GM19240 (cell line): ENCODE measurements around the gene ENTREP3.
"Not testable (repeated sequence)": the region's sequence is repeated elsewhere in the genome, so short reads cannot be mapped to it uniquely, and the experiment has no call there.

Source experiments
- DNase-seq: peaks from one replicate; pipeline ENCODE4 v3.0.0; 2011; ENCODE audit warnings: low spot score; ENCODE audit not compliant: insufficient read length

Gene ENTREP3, protein sequence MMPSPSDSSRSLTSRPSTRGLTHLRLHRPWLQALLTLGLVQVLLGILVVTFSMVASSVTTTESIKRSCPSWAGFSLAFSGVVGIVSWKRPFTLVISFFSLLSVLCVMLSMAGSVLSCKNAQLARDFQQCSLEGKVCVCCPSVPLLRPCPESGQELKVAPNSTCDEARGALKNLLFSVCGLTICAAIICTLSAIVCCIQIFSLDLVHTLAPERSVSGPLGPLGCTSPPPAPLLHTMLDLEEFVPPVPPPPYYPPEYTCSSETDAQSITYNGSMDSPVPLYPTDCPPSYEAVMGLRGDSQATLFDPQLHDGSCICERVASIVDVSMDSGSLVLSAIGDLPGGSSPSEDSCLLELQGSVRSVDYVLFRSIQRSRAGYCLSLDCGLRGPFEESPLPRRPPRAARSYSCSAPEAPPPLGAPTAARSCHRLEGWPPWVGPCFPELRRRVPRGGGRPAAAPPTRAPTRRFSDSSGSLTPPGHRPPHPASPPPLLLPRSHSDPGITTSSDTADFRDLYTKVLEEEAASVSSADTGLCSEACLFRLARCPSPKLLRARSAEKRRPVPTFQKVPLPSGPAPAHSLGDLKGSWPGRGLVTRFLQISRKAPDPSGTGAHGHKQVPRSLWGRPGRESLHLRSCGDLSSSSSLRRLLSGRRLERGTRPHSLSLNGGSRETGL

GRCh38 chr1:155255243-155256007, at the start of gene ENTREP3:
ENTREP3 (minus strand) TSS chr1:155255483; CDS start chr1:155254877, 606 bp downstream.
- peak; percentile 84 for DNase-seq

GRCh38 chr1:155304558-155305063, 49.3 kb upstream of the ENTREP3 start:
- DNase-seq, result no peak

- no peak for DNase-seq
Measured at GRCh38 chr1:155301342-155301841, 46.1 kb upstream of the ENTREP3 start, which contains the start of gene PKLR. PKLR (minus strand) TSS chr1:155301438; CDS start chr1:155301395, 43 bp downstream.

- no peak for DNase-seq
Measured at GRCh38 chr1:155300553-155301329, 45.5 kb upstream of the ENTREP3 start.

GRCh38 chr1:155300024-155300423, 44.7 kb upstream of the ENTREP3 start:
- no peak for DNase-seq

DNA sequence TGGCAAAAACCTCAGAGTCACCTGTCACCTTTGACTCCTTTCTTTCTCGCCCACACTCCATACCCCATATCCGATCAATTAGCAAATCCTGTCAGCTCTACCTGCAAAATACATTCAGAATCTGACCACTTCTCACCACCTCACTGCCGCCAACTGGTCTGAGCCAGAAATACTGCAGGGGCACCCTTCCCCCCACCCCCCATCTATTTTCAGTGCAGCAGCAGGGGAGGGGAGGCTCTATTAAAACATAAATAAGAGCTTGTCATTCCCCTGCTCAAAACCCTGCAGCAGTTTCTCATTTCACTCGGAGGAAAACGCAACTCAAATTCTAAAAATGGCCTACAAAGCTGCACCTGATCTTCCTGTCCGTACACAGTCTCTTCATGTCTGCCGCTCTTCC, 42.1 kb upstream of the ENTREP3 start:
- DNase-seq, result no peak

DNA sequence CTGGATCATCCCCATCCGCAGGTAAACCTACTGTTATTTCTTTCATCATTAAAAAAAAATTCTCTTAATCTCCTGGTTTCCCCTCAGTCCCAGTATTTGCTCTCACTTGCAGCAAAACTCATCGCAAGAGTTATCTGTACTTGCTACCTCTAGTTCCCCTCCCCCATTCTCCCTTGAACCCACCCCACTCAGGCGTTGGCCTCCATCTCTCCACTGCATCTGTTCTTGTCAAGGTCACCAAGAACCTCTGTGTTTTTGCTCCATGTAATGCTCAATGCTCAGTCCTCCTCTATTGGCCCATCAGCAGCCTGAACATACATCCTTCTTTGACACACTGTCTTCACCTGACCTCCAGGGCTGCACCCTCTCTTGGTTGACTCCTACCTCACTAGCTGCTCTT, 41.4 kb upstream of the ENTREP3 start:
- no peak for DNase-seq

GRCh38 chr1:155295942-155296267, 40.6 kb upstream of the ENTREP3 start:
- no peak for DNase-seq

DNA sequence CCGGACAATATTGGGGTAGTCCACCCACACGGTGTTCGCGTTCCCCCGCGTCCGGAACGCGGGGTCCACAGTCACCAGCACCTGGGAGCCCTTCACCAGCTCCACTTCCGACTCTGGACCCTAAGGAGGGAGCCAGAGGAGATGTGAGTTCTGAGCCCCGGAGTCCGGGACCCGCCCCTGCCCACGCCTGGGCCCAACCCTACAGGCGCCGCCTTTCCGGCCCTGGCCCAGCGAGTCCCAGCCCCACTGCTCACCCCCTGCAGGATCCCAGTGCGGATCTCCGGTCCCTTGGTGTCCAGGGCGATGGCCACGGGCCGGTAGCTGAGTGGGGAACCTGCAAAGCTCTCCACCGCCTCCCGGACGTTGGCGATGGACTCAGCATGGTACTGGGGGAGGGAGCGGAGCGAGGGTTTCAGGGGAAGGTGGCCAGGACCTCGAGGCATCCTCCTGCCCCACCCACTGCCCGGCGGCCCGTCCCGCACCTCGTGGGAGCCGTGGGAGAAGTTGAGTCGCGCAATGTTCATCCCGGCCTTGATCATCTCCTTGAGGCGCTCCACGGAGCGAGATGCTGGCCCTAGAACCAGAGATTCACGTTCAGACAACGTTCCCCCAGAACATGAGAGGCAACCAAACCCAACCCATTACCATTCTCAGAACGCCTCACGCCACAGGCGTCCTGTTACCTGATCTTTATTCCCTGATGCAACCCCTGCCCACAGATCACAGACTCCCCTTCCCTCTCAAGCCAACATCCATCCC, 40.1 kb upstream of the ENTREP3 start:
- DNase-seq, result no peak

DNA sequence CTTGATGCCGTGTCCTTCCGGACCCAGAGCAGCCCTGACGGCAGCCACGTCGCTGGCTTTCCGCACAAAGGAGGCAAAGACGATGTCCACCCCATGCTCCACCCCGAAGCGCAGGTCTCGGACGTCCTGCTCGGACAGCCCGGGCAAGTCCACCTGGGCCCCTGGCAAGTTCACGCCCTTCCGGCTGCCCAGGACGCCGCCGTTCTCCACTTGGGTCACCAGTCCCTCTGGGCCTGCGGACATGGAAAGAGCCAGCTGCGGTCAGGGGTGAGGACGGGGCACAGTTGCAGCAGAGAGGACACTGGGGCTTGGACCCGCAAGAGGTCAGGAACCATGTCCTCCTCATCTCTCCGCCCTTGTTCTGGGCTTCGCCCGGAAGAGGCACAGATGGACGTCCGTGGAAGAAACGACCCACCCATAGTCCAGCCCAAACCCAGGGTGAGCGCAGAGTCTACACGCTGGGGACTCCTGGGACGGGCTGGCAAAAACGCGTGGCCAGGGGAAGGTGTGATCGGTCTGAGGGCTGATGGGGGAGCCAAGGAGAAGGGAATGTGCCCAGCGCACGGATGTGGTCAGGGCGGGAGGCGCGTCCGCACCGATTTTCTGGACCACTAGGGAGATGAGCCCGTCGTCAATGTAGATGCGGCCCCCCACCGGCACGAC, 39.4 kb upstream of the ENTREP3 start:
- DNase-seq, result no peak

GRCh38 chr1:155293086-155293749, 37.9 kb upstream of the ENTREP3 start:
- DNase-seq, result no peak

- not testable (repeated sequence) for DNase-seq
Measured at GRCh38 chr1:155291006-155291405, 35.7 kb upstream of the ENTREP3 start.

- DNase-seq, result no peak
Measured at GRCh38 chr1:155287987-155288543, 32.8 kb upstream of the ENTREP3 start.

DNA sequence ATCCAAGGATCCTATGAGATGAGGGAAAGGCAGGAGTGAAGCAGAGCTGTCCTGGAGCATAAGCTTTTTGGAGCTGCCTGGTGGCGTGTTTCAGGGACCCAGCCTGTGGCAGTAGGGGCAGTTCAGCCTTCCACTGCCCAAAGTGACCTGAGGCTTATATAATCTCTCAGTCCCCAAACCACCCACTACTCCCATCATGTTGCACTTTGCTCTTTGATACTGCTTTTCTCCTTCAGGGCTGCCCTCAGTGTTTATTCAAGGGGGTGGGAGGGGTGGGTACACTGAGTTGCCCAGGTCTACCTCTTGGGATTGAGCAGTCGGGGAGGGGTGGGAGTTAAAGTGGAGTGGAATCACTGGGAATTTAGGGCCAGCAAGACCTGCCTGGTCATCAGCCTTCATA, 31.3 kb upstream of the ENTREP3 start:
- no peak for DNase-seq

GRCh38 chr1:155285631-155286044, 30.4 kb upstream of the ENTREP3 start:
- no peak for DNase-seq

GRCh38 chr1:155285063-155285462, 29.8 kb upstream of the ENTREP3 start:
- no peak for DNase-seq

GRCh38 chr1:155284476-155284875, 29.2 kb upstream of the ENTREP3 start:
- DNase-seq, result no peak

GRCh38 chr1:155282488-155283091, 27.3 kb upstream of the ENTREP3 start:
- no peak for DNase-seq
